Neural cell (in vitro differentiated cells): Measurements from ENCODE around the gene PARP8. TPM values are rescaled to one million over a fixed set of nuclear protein-coding genes. Genes with fewer than 3 reads are reported as not detected.

Experiments used
- H2AFZ ChIP-seq: fragments of 200-600, 300-800 bp; sonication (generic), shearing (Covaris generic); 2 replicates; pipeline ENCODE4 v1.6.0; 2014; ENCODE audit warnings: low read depth, mild to moderate bottlenecking, antibody characterized with exemption, low read length, moderate library complexity
- H3F3A ChIP-seq: fragments of 200-600 bp; shearing (Covaris generic); 2 replicates; pipeline ENCODE4 v1.6.1; 2016; ENCODE audit warnings: mild to moderate bottlenecking, moderate library complexity, mixed read lengths, antibody characterized with exemption, low read length; ENCODE audit not compliant: insufficient read depth, poor library complexity, severe bottlenecking
- H3K27ac ChIP-seq: fragments of 200-600, 300-800 bp; sonication (generic), shearing (Covaris generic); 2 replicates; pipeline ENCODE4 v1.5.1; 2014; ENCODE audit warnings: mild to moderate bottlenecking, low read length, moderate library complexity
- H3K27me3 ChIP-seq: fragments of 300-800, 200-600 bp; sonication (generic), shearing (Covaris generic); 2 replicates; pipeline ENCODE4 v1.6.0; 2014; ENCODE audit warnings: mild to moderate bottlenecking, low read depth, low read length, moderate library complexity; ENCODE audit not compliant: insufficient read depth
- H3K36me3 ChIP-seq: fragments of 300-800, 200-600 bp; sonication (generic), shearing (Covaris generic); 2 replicates; pipeline ENCODE4 v1.5.1; 2014; ENCODE audit warnings: mild to moderate bottlenecking, antibody characterized with exemption, low read length, moderate library complexity; ENCODE audit not compliant: insufficient read depth
- H3K4me2 ChIP-seq: fragments of 300-800, 200-600 bp; sonication (generic), shearing (Covaris generic); 2 replicates; pipeline ENCODE4 v1.6.0; 2014; ENCODE audit warnings: mild to moderate bottlenecking, low read length
- H3K4me3 ChIP-seq: fragments of 300-800, 200-600 bp; sonication (generic), shearing (Covaris generic); 2 replicates; pipeline ENCODE4 v1.5.1; 2014; ENCODE audit warnings: mild to moderate bottlenecking, low read length, moderate library complexity
- H3K79me2 ChIP-seq: fragments of 200-600 bp; shearing (Covaris generic); replicated peaks from 2 replicates; pipeline ENCODE4 v1.6.0; 2014; ENCODE audit warnings: mild to moderate bottlenecking, low read length, moderate library complexity; ENCODE audit not compliant: insufficient read depth
- H3K9ac ChIP-seq: fragments of 300-800, 200-600 bp; sonication (generic), shearing (Covaris generic); 2 replicates; pipeline ENCODE4 v1.6.1; 2016; ENCODE audit warnings: mild to moderate bottlenecking, low read length, mixed read lengths
- H3K9me2 ChIP-seq: fragments of 200-600 bp; shearing (Covaris generic); 2 replicates; pipeline ENCODE4 v1.6.1; 2016; ENCODE audit warnings: mild to moderate bottlenecking, low read length, mixed read lengths; ENCODE audit not compliant: insufficient read depth
- H3K9me3 ChIP-seq: fragments of 200-600, 300-800 bp; sonication (generic), shearing (Covaris generic); 2 replicates; pipeline ENCODE4 v1.6.1; 2016; ENCODE audit warnings: mild to moderate bottlenecking, mixed run types, low read length, moderate library complexity, mixed read lengths
- H4K20me1 ChIP-seq: fragments of 200-600 bp; shearing (Covaris generic); 2 replicates; pipeline ENCODE4 v1.6.1; 2016; ENCODE audit warnings: mild to moderate bottlenecking, mixed run types; ENCODE audit not compliant: insufficient read depth
- CTCF ChIP-seq: fragments of 450-650 bp; IDR thresholded peaks from 2 replicates; pipeline ENCODE4 v1.5.1; 2014; ENCODE audit warnings: antibody characterized with exemption, mild to moderate bottlenecking, moderate library complexity; ENCODE audit not compliant: poor library complexity, severe bottlenecking
- EP300 ChIP-seq: fragments of 450-650 bp; conservative IDR thresholded peaks from 2 replicates; pipeline ENCODE4 v1.6.1; 2014; ENCODE audit warnings: antibody characterized with exemption, mild to moderate bottlenecking, moderate library complexity; ENCODE audit not compliant: poor library complexity, severe bottlenecking
- EZH2 ChIP-seq: fragments of 200-600, 300-800 bp; shearing (Covaris generic), sonication (generic); IDR thresholded peaks from 2 replicates; pipeline ENCODE4 v1.6.1; 2014; ENCODE audit warnings: antibody characterized with exemption, low read length, borderline replicate concordance, mild to moderate bottlenecking; ENCODE audit not compliant: insufficient read depth, poor library complexity, severe bottlenecking
- MXI1 ChIP-seq: fragments of 450-650 bp; conservative IDR thresholded peaks from 2 replicates; pipeline ENCODE4 v1.6.1; 2014; ENCODE audit warnings: antibody characterized with exemption, mild to moderate bottlenecking; ENCODE audit not compliant: poor library complexity, severe bottlenecking
- POLR2AphosphoS5 ChIP-seq: IDR thresholded peaks from 2 replicates; pipeline ENCODE4 v1.6.1; 2012
- RAD21 ChIP-seq: fragments of 450-650 bp; conservative IDR thresholded peaks from 2 replicates; pipeline ENCODE4 v1.6.1; 2014; ENCODE audit warnings: antibody characterized with exemption, mild to moderate bottlenecking, moderate library complexity
- REST ChIP-seq: IDR thresholded peaks from 2 replicates; pipeline ENCODE4 v1.6.1; 2012; ENCODE audit warnings: borderline replicate concordance
- SMC3 ChIP-seq: fragments of 450-650 bp; conservative IDR thresholded peaks from 2 replicates; pipeline ENCODE4 v1.6.1; 2014; ENCODE audit warnings: antibody characterized with exemption, mild to moderate bottlenecking, moderate library complexity; ENCODE audit not compliant: poor library complexity
- TAF1 ChIP-seq: IDR thresholded peaks from 2 replicates; pipeline ENCODE4 v1.6.1; 2012; ENCODE audit warnings: low read depth
- polyA plus RNA-seq: library from polyadenylated mRNA; depleted of rRNA; stranded (reverse); fragments of >200 nt; gene quantifications from 2 replicates; pipeline ENCODE4 v1.2.3, GENCODE V29; 2014

Gene PARP8
- polyA plus RNA-seq, 1 donor from 2014 or later: 29.9 TPM

- Histone ChIP-seq H3K4me3 (no peak overlapping the region), H3K9ac (no peak overlapping the region), H3K79me2 (no peaks in the 10 kb centered on the region), H3K9me3 (no peaks in the 10 kb centered on the region), H3K4me2 (no peak overlapping the region), H3K27ac (peak overlapping the region; percentile 22), H3K9me2 (no peaks in the 10 kb centered on the region), H4K20me1 (no peaks in the 10 kb centered on the region), H3K27me3 (no peaks in the 10 kb centered on the region), H3F3A (no peaks in the 10 kb centered on the region), H3K36me3 (no peaks in the 10 kb centered on the region), H2AFZ (no peak overlapping the region)
- TF ChIP-seq REST: no peak
- no peak for TF ChIP-seq EZH2
- TF ChIP-seq SMC3: no peak
- TF ChIP-seq TAF1: no peak
- TF ChIP-seq RAD21: no peak
- no peak for TF ChIP-seq MXI1
- TF ChIP-seq CTCF: no peak
- TF ChIP-seq EP300: no peak
Observed at GRCh38 chr5:50717651-50718050, 51.2 kb downstream of the PARP8 start.

GRCh38 chr5:50720061-50720710 lies 53.7 kb downstream of the PARP8 start:
- Histone ChIP-seq H3K36me3 (no peaks in the 10 kb centered on the region), H3K4me3 (no peak overlapping the region), H2AFZ (no peak overlapping the region), H3F3A (no peaks in the 10 kb centered on the region), H3K9me3 (no peaks in the 10 kb centered on the region), H3K27ac (no peak overlapping the region), H3K9me2 (no peaks in the 10 kb centered on the region), H3K9ac (no peak overlapping the region), H3K27me3 (no peaks in the 10 kb centered on the region), H3K79me2 (no peaks in the 10 kb centered on the region), H3K4me2 (no peak overlapping the region), H4K20me1 (no peaks in the 10 kb centered on the region)
- TF ChIP-seq TAF1 (no peak), EZH2 (no peak)

GRCh38 chr5:50722223-50722622 lies 55.8 kb downstream of the PARP8 start:
- Histone ChIP-seq H3K4me3 (no peak overlapping the region), H3K27ac (no peak overlapping the region), H3K9me3 (no peaks in the 10 kb centered on the region), H3F3A (no peaks in the 10 kb centered on the region), H3K9ac (no peak overlapping the region), H2AFZ (no peak overlapping the region), H3K36me3 (no peaks in the 10 kb centered on the region), H3K4me2 (no peak overlapping the region), H3K9me2 (no peaks in the 10 kb centered on the region), H3K27me3 (no peaks in the 10 kb centered on the region), H3K79me2 (peaks cover 3% of the 10 kb centered on the region), H4K20me1 (no peaks in the 10 kb centered on the region)
- TF ChIP-seq EP300 (no peak), CTCF (no peak), POLR2AphosphoS5 (no peak)
